ENCODE results near the gene LMOD1. TPM values are rescaled to one million over a fixed set of nuclear protein-coding genes. Genes with fewer than 3 reads are reported as not detected.

Gene LMOD1
- total and polyA plus RNA-seq, 2 donors (not counting 1 experiment from before 2014, with no cell fraction given), result not detected

GRCh38 chr1:201968202-201968925 lies 22.0 kb upstream of the LMOD1 start:
- Histone ChIP-seq H3K27ac (ENCODE audit: low read length in 2 of 2) (no peak overlapping the region), H2AFZ (ENCODE audit: insufficient read depth, low read depth, low read length, poor library complexity, severe bottlenecking) (no peak overlapping the region), H3K4me2 (replicated peaks; ENCODE audit: low read depth, low read length, poor library complexity, severe bottlenecking) (no peak overlapping the region), H3K4me3 (ENCODE audit: control extremely low read depth in 1 of 5, extremely low read depth in 1 of 5, insufficient read depth in 1 of 5, low read depth in 2 of 5, low read length in 4 of 5) (no peak overlapping the region), H3K4me1 (ENCODE audit: control insufficient read depth in 2 of 2, insufficient read depth in 2 of 2, low read length in 2 of 2) (no peaks in the 10 kb centered on the region), H3K9me3 (ENCODE audit: control extremely low read depth in 1 of 3, control insufficient read depth in 2 of 3, insufficient read depth in 1 of 3, low read length in 2 of 3) (no peaks in the 10 kb centered on the region), H3K36me3 (replicated peaks in 1 of 2; ENCODE audit: control extremely low read depth in 1 of 2, control insufficient read depth in 1 of 2, extremely low read depth in 1 of 2, insufficient read depth in 2 of 2, low read length in 1 of 2) (peaks cover 10 to 56% of the 10 kb centered on the region in 2 experiments), H3K27me3 (replicated peaks in 1 of 4; ENCODE audit: control extremely low read depth in 1 of 4, control insufficient read depth in 3 of 4, insufficient read depth in 4 of 4, low read length in 3 of 4) (no peaks in the 10 kb centered on the region), H3K9ac (ENCODE audit: low read length) (no peak overlapping the region), H3K79me2 (ENCODE audit: control insufficient read depth, insufficient read depth, low read length) (no peaks in the 10 kb centered on the region), H4K20me1 (ENCODE audit: control insufficient read depth, insufficient read depth, low read length, poor library complexity, severe bottlenecking) (no peaks in the 10 kb centered on the region)
- DNase-seq (no peak), ATAC-seq (ENCODE audit: low read depth) (no peak)
- no peak overlapping the region for H3K27ac Mint-ChIP-seq
- H3K27me3 Mint-ChIP-seq, result no peaks in the 10 kb centered on the region
- CTCF ChIA-PET, result interaction anchor here (1.0 to 1.3 kb wide), 2 partner anchors 88 to 409 kb away, joined by 3 read pairs; no protein-coding TSS in a partner anchor
- WGBS (ENCODE audit: insufficient coverage), result 96% methylated on average over 11 of the region's 16 CpGs
- TF ChIP-seq EZH2 (IDR thresholded peaks at IDR 0.05; ENCODE audit: borderline replicate concordance, insufficient read depth, low read depth, low read length, poor library complexity, severe bottlenecking) (no peak), CTCF (IDR thresholded peaks at IDR 0.05) (no peak)
- H3K4me3 Mint-ChIP-seq, result no peak overlapping the region
- no peaks in the 10 kb centered on the region for H3K4me1 Mint-ChIP-seq
- intact Hi-C loops (cut with micrococcal nuclease), result no loop called here
- POLR2A ChIA-PET, result no interaction called here
- H3K9me3 Mint-ChIP-seq (ENCODE audit: insufficient read depth), result no peaks in the 10 kb centered on the region

- no peaks in the 10 kb centered on the region for H3K9me3 Mint-ChIP-seq (ENCODE audit: insufficient read depth)
- intact Hi-C loops (cut with micrococcal nuclease), result no loop called here
- POLR2A ChIA-PET, result no interaction called here
These were observed 19.8 kb upstream of the LMOD1 start for GRCh38 chr1:201966171-201966570.

More at GRCh38 chr1:201966171-201966570, 19.8 kb upstream of the LMOD1 start:
- Histone ChIP-seq H3K79me2 (ENCODE audit: control insufficient read depth, insufficient read depth, low read length) (no peaks in the 10 kb centered on the region), H4K20me1 (ENCODE audit: control insufficient read depth, insufficient read depth, low read length, poor library complexity, severe bottlenecking) (no peaks in the 10 kb centered on the region), H3K27ac (ENCODE audit: low read length in 2 of 2) (no peak overlapping the region), H3K9me3 (ENCODE audit: control extremely low read depth in 1 of 3, control insufficient read depth in 2 of 3, insufficient read depth in 1 of 3, low read length in 2 of 3) (no peaks in the 10 kb centered on the region), H3K4me3 (ENCODE audit: control extremely low read depth in 1 of 5, extremely low read depth in 1 of 5, insufficient read depth in 1 of 5, low read depth in 2 of 5, low read length in 4 of 5) (no peak overlapping the region), H2AFZ (ENCODE audit: insufficient read depth, low read depth, low read length, poor library complexity, severe bottlenecking) (no peak overlapping the region), H3K4me2 (replicated peaks; ENCODE audit: low read depth, low read length, poor library complexity, severe bottlenecking) (no peak overlapping the region), H3K4me1 (ENCODE audit: control insufficient read depth in 2 of 2, insufficient read depth in 2 of 2, low read length in 2 of 2) (no peaks in the 10 kb centered on the region), H3K9ac (ENCODE audit: low read length) (no peak overlapping the region), H3K27me3 (replicated peaks in 1 of 4; ENCODE audit: control extremely low read depth in 1 of 4, control insufficient read depth in 3 of 4, insufficient read depth in 4 of 4, low read length in 3 of 4) (no peaks in the 10 kb centered on the region), H3K36me3 (replicated peaks in 1 of 2; ENCODE audit: control extremely low read depth in 1 of 2, control insufficient read depth in 1 of 2, extremely low read depth in 1 of 2, insufficient read depth in 2 of 2, low read length in 1 of 2) (peaks cover 15 to 66% of the 10 kb centered on the region in 2 experiments)
- Mint-ChIP-seq H3K27ac (no peak overlapping the region), H3K4me3 (no peak overlapping the region), H3K27me3 (no peaks in the 10 kb centered on the region), H3K4me1 (peaks cover 1% of the 10 kb centered on the region)
- TF ChIP-seq CTCF (IDR thresholded peaks at IDR 0.05) (no peak), EZH2 (IDR thresholded peaks at IDR 0.05; ENCODE audit: borderline replicate concordance, insufficient read depth, low read depth, low read length, poor library complexity, severe bottlenecking) (no peak)
- WGBS (ENCODE audit: insufficient coverage), result 100% methylated on average over 4 of the region's 5 CpGs
- CTCF ChIA-PET, result interaction anchor here (1.4 kb wide), 1 partner anchor 70 kb away, joined by 4 read pairs; no protein-coding TSS in a partner anchor
- DNase-seq (no peak), ATAC-seq (ENCODE audit: low read depth) (no peak)

Measured in B cell (primary cell).